Activated CD8-positive, alpha-beta memory T cell treated with anti-CD3 and anti-CD28 coated beads, Interleukin-2, amount 10 ng/mL, durations not matched to agents 7 days and 5 days (primary cell): ENCODE measurements around the gene SYK. TPM values are rescaled to one million over a fixed set of nuclear protein-coding genes. Genes with fewer than 3 reads are reported as not detected.
A peak's percentile ranks its signal among the peaks of the same experiment; 100 is the strongest.
"Not testable (repeated sequence)": the region's sequence is repeated elsewhere in the genome, so short reads cannot be mapped to it uniquely, and the experiment has no call there.

ENCODE experiments used
- ATAC-seq: fragments of 150-1000 bp; cut with Tn5 transposase; one replicate; pipeline ENCODE4 v1.10.0; 2021; ENCODE audit warnings: moderate library complexity
- CTCF ChIA-PET: fragments of 350-600 bp; sonication (Branson Sonifier 250); formaldehyde crosslinking; loops from one replicate; lab custom pipeline; 2021; ENCODE audit warnings: antibody characterized with exemption; lab: Charles Lee
- DNase-seq: peaks from one replicate; pipeline ENCODE4 v3.0.0-alpha.2; 2020
- H3K27ac Mint-ChIP-seq: one replicate; pipeline ENCODE4 v1.8.0; 2021; ENCODE audit warnings: mild to moderate bottlenecking, mixed read lengths
- H3K27me3 Mint-ChIP-seq: one replicate; pipeline ENCODE4 v1.8.0; 2021; ENCODE audit warnings: mixed read lengths
- H3K36me3 Mint-ChIP-seq: one replicate; pipeline ENCODE4 v1.8.0; 2021; ENCODE audit warnings: mild to moderate bottlenecking, mixed read lengths
- H3K4me1 Mint-ChIP-seq: one replicate; pipeline ENCODE4 v1.8.0; 2021; ENCODE audit warnings: mixed read lengths
- H3K4me3 Mint-ChIP-seq: one replicate; pipeline ENCODE4 v1.8.0; 2021; ENCODE audit warnings: mild to moderate bottlenecking, moderate library complexity, mixed read lengths
- H3K9me3 Mint-ChIP-seq: one replicate; pipeline ENCODE4 v1.8.0; 2022; ENCODE audit warnings: low read depth, mixed read lengths
- total RNA-seq, 2 experiments: library from RNA; stranded (reverse); gene quantifications; one replicate each; pipeline ENCODE4 v1.2.3, GENCODE V29; 2021

SYK gene
- total RNA-seq, 2 experiments from 2014 or later = 0.26 to 0.28 TPM

DNA sequence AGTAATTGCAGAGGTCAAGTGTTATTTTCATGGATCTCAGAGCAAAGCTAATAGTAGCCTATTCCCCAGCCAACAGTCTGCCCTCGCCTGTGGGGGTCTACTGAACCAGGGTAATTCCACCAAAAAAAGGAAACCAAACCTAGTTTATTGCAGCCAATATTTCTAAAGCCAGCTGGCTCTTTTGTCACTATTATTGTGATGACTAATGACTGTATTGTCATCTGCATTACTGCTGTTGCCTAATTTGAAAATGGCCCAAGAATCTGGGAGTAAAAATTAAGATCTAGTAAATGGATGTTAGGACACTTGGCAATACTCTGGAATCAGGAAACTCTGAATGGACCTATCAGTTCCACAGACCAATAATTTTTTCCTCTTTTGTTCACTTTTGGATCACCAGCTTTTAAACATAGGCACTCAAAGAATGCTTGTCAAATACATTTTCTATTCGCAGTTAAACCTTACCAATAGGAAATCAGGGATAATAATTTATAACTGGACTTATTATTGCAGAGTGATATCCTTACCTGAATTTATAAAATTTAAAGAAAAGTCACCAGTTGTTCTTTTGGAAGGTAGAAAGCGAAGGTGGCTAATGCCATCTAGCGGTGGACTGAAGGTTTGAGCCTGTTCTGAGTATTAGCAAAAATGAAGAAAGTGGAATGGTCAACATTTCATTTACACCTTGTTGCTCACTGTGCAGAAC is 69.2 kb downstream of the SYK start:
- ATAC-seq (no peak), DNase-seq (peak; percentile 56)
- no peaks in the 10 kb centered on the region for H3K36me3 Mint-ChIP-seq
- H3K27me3 Mint-ChIP-seq = peaks cover 32% of the 10 kb centered on the region
- CTCF ChIA-PET = interaction anchor here (1.0 kb wide), 1 partner anchor 24 kb away, joined by 3 read pairs; no protein-coding TSS in a partner anchor
- H3K27ac Mint-ChIP-seq = no peak overlapping the region
- no peaks in the 10 kb centered on the region for H3K9me3 Mint-ChIP-seq
- no peaks in the 10 kb centered on the region for H3K4me1 Mint-ChIP-seq
- H3K4me3 Mint-ChIP-seq = no peak overlapping the region

DNA sequence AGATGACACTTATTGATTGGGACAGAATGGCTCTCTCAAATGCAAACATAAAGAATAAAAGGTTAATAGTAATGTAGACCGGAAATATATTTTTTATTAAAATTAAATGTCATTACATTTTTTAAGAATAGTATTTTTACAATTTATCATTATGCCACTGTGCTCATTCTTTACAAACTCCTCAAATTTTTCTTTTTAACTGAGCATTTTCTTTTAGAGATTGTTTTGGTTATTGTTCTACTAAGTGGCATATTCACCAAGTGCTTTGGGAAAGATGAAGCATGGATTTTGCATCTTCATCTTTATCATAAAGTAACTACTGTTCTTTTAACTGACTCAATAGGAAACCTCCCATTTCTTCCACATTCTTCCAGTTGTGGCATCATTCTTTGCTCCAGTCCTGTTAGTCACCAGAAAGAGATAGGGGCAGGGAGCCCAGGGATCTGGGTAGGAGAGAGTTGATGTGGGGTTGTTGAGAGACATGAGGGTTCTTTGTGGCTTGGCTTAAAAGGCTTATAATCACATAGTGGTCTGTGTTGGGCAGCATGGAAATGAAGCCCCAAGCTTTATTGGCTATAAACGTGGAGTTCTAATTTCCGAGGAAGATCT is 69.8 kb downstream of the SYK start:
- Mint-ChIP-seq H3K4me1 (no peaks in the 10 kb centered on the region), H3K4me3 (no peak overlapping the region), H3K36me3 (no peaks in the 10 kb centered on the region), H3K27ac (no peak overlapping the region), H3K27me3 (peaks cover 32% of the 10 kb centered on the region), H3K9me3 (no peaks in the 10 kb centered on the region)
- CTCF ChIA-PET = interaction anchor here (1.0 to 1.3 kb wide), 2 partner anchors 25 to 562 kb away, joined by 3 read pairs; no protein-coding TSS in a partner anchor
- DNase-seq (peak; percentile 19), ATAC-seq (no peak)

DNA sequence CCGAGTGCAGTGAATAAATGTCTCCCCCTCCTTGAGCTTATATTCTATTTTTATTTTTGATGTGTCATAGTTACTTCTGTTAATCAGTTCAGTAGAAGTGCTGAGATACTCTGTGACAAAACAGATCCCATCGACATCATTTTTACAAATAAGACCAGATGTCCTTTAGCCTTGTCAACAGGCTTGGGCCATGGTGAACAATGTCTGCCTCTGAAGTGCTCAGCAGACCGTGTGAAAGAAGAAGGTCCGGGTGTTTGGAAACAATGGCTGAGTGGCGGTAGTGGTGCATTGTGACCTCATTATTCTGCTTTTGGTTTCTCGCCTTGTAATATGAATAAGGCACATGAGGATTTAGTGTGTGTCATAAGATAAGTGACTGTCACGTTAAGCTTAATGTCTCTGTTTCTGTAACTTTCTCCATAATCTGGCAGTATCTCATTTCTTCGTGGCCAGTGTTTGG is 71.2 kb downstream of the SYK start:
- no peak for ATAC-seq
- H3K27me3 Mint-ChIP-seq = peaks cover 34% of the 10 kb centered on the region
- no peaks in the 10 kb centered on the region for H3K36me3 Mint-ChIP-seq
- CTCF ChIA-PET = interaction anchor here (1.3 kb wide), 1 partner anchor 560 kb away, joined by 3 read pairs; no protein-coding TSS in a partner anchor
- H3K27ac Mint-ChIP-seq = no peak overlapping the region
- DNase-seq = peak; percentile 22
- H3K4me3 Mint-ChIP-seq = no peak overlapping the region
- H3K4me1 Mint-ChIP-seq = no peaks in the 10 kb centered on the region
- H3K9me3 Mint-ChIP-seq = no peaks in the 10 kb centered on the region

DNA sequence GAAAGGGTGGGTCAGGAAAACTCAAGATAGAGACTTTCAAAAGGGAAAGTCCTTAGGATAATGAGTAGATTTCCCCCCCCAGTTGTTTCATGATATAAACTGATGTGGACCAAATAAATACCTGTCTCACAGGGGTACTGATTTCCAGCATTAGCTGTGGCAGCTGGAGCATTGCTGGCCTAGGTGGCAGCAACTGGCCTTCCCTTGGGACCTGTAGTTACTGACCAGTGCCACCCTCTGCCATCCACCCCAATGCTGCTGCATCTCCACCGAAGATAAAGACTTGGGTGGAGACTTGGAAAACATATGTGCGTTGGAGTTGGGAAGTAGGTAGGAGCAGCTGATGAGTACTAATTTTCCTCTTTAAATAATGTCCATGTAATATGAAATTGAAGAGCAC is 71.8 kb downstream of the SYK start:
- H3K4me3 Mint-ChIP-seq = no peak overlapping the region
- H3K4me1 Mint-ChIP-seq = no peaks in the 10 kb centered on the region
- H3K36me3 Mint-ChIP-seq = no peaks in the 10 kb centered on the region
- no peaks in the 10 kb centered on the region for H3K9me3 Mint-ChIP-seq
- no peak for ATAC-seq
- CTCF ChIA-PET = no interaction called here
- peaks cover 36% of the 10 kb centered on the region for H3K27me3 Mint-ChIP-seq
- peak; percentile 8 for DNase-seq
- H3K27ac Mint-ChIP-seq = no peak overlapping the region

DNA sequence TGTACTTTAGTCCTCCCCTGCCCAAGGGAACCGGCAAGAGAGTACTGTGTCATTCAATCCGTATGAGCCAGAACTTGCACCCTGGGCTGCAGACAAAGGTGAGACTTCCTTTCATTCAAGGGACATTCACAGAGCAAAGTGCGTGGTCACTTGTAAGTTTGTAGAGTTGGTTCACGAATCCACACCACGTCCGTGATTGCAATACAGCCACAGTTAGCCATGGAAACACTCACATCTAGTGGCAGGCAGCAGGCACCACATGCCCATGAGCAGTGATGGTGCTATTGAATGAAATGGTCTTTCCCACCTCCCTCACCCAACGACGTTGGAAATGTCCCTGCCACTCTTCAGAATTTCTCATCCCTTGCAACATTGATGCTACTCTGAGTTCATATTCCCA is 72.6 kb downstream of the SYK start:
- Mint-ChIP-seq H3K27ac (no peak overlapping the region), H3K4me3 (no peak overlapping the region), H3K4me1 (no peaks in the 10 kb centered on the region), H3K27me3 (peaks cover 36% of the 10 kb centered on the region), H3K36me3 (no peaks in the 10 kb centered on the region), H3K9me3 (no peaks in the 10 kb centered on the region)
- DNase-seq = peak; percentile 29
- CTCF ChIA-PET = no interaction called here
- no peak for ATAC-seq

DNA sequence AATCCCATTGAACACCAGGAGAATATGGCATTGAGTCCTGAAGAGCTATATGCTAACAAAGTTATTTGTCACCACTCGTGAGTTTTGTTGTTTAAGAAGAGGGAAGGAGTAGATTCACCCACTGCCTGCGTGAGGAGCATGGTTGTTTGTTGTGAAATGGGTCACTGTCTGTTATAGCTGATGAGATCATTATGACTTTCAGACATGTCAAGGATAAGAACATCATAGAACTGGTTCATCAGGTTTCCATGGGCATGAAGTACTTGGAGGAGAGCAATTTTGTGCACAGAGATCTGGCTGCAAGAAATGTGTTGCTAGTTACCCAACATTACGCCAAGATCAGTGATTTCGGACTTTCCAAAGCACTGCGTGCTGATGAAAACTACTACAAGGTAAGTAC is 76.9 kb downstream of the SYK start:
- CTCF ChIA-PET = interaction anchor here (0.6 to 1.4 kb wide), 2 partner anchors 9 to 809 kb away, joined by 3 to 4 read pairs; no protein-coding TSS in a partner anchor
- Mint-ChIP-seq H3K27ac (no peak overlapping the region), H3K27me3 (peaks cover 13% of the 10 kb centered on the region), H3K9me3 (no peaks in the 10 kb centered on the region), H3K4me1 (no peaks in the 10 kb centered on the region), H3K36me3 (no peaks in the 10 kb centered on the region), H3K4me3 (no peak overlapping the region)
- ATAC-seq (no peak), DNase-seq (no peak)

DNA sequence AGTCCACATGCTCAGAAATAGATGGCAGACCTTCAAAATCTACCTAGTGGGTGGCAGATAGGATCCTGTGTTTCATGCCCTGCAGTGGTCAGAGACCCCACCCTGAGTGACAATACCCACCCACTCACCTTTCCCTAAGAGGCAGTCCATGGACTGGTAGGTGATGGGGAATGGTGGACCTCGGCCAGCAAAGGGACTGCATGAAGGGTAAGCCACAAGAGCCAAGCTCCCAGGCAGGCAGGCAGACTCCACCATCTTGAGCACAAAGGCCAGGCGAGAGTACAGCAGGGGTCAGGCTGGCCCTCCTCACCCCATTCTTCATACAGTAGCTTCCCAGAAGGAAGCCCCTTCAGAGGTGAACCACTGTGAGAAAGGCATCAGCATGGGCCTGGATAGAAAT is 78.4 kb downstream of the SYK start:
- no peaks in the 10 kb centered on the region for H3K36me3 Mint-ChIP-seq
- H3K27me3 Mint-ChIP-seq = peaks cover 10% of the 10 kb centered on the region
- H3K9me3 Mint-ChIP-seq = no peaks in the 10 kb centered on the region
- ATAC-seq (no peak), DNase-seq (peak; percentile 11)
- H3K27ac Mint-ChIP-seq = no peak overlapping the region
- no peaks in the 10 kb centered on the region for H3K4me1 Mint-ChIP-seq
- CTCF ChIA-PET = no interaction called here
- no peak overlapping the region for H3K4me3 Mint-ChIP-seq

DNA sequence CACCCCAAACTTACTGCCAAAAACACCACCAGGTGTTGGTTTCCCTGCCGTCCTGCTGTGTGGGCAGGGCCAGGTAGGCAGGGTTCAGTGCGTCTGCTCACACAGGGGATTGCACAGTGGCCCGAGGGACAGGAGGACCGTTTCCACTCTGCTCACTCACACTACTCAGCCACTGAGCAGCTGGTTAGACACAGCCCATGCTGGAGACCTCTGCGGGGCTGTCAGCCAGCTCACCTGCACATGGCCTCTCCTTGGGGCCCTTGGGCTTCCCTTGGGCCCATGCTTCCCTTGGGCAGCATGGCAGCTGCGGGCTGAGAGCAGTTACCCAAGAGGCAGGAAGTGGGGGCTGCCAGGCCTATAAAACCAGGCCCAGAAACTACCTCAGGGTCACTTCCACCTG is 79.0 kb downstream of the SYK start:
- Mint-ChIP-seq H3K4me3 (no peak overlapping the region), H3K4me1 (no peaks in the 10 kb centered on the region), H3K27ac (no peak overlapping the region), H3K27me3 (peaks cover 10% of the 10 kb centered on the region), H3K9me3 (peaks cover 2% of the 10 kb centered on the region), H3K36me3 (no peaks in the 10 kb centered on the region)
- CTCF ChIA-PET = no interaction called here
- ATAC-seq = no peak
- peak; percentile 28 for DNase-seq

DNA sequence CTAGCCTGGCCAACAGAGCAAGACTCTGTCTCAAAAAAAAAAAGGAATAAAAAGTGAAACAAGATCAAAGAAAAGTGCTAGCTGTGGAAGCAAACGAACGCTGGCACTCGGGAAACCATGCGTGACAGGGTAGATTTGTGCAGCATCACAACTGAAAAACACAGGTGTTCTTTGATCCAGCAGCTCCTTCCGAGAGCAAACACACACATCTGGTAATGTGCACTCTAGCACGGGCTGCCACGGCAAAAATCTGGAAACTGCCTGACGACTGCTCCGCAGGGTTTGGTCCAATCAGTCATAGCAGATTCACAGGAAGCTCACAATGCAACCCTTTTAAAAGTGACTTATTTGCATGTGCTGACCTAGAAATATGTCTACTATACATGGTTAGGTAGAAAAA is 80.0 kb downstream of the SYK start:
- Mint-ChIP-seq H3K4me3 (no peak overlapping the region), H3K27ac (no peak overlapping the region), H3K36me3 (no peaks in the 10 kb centered on the region), H3K27me3 (peaks cover 10% of the 10 kb centered on the region), H3K9me3 (peaks cover 2% of the 10 kb centered on the region), H3K4me1 (no peaks in the 10 kb centered on the region)
- no peak for ATAC-seq
- no peak for DNase-seq
- CTCF ChIA-PET = no interaction called here

DNA sequence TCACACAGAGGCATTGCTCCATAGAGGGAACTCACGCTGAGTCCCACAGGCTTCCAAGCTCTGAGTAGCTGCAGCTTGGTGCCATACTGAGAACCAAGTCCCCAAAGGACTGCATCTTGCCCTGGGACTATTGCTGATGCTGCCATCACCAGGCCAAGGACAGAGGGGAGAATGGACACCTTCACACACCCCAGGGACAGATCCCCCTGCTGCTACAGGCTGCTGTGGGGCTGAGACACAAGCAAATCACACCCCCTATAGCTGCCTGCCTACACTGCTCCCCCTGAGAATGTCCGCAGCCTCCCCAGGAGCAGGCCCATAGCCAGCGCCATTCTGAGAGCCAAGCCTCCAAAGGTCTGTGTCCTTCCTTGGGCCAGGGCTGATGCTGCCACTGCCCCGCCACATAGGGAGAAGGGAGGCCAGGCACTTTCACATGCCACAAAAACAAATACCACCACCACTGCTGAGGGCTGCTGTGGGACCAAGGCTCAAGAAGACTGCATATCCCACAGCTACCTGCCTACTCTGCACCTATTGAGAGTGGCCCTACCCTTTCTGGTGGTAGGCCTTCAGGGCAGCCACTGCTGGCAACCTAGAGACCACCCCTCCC is 81.5 kb downstream of the SYK start:
- no peaks in the 10 kb centered on the region for H3K4me1 Mint-ChIP-seq
- peaks cover 2% of the 10 kb centered on the region for H3K9me3 Mint-ChIP-seq
- no peak for ATAC-seq
- no peak for DNase-seq
- CTCF ChIA-PET = no interaction called here
- no peak overlapping the region for H3K4me3 Mint-ChIP-seq
- H3K27me3 Mint-ChIP-seq = peaks cover 6% of the 10 kb centered on the region
- H3K27ac Mint-ChIP-seq = no peak overlapping the region
- no peaks in the 10 kb centered on the region for H3K36me3 Mint-ChIP-seq

DNA sequence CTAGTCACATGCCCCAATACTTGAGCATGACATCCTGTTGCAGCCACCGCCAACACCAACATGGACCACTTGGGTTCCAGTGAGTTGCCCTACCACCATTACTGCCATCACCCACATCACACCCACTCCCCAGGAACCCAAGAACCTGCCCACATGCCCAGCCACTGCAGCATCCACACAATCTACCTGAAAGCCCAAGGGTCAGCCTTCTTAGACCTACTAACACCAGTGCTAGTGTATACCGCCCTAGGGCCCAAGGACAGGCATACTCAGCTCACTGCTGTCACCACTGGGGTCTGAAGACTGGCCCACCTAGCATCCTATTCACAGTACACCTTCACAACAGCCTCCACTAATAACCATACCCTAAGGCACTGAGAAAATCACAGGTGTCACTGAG is 82.0 kb downstream of the SYK start:
- H3K4me3 Mint-ChIP-seq = no peak overlapping the region
- ATAC-seq (no peak), DNase-seq (peak; percentile 22)
- H3K4me1 Mint-ChIP-seq = no peaks in the 10 kb centered on the region
- CTCF ChIA-PET = no interaction called here
- no peak overlapping the region for H3K27ac Mint-ChIP-seq
- peaks cover 2% of the 10 kb centered on the region for H3K9me3 Mint-ChIP-seq
- peaks cover under 1% of the 10 kb centered on the region for H3K27me3 Mint-ChIP-seq
- H3K36me3 Mint-ChIP-seq = no peaks in the 10 kb centered on the region

DNA sequence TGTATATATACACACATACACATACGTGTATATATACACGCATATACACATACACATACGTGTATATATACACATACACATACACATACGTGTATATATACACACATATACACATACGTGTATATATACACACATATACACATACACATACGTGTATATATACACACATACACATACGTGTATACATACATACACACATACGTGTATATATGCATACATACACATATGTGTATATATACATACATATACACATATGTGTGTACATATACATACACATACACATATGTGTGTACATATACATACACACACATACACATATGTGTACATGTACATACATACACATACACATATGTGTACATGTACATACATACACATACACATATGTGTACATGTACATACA is 82.6 kb downstream of the SYK start:
- no peaks in the 10 kb centered on the region for H3K36me3 Mint-ChIP-seq
- CTCF ChIA-PET = no interaction called here
- peaks cover 2% of the 10 kb centered on the region for H3K9me3 Mint-ChIP-seq
- H3K4me1 Mint-ChIP-seq = no peaks in the 10 kb centered on the region
- H3K27me3 Mint-ChIP-seq = no peaks in the 10 kb centered on the region
- no peak for DNase-seq
- no peak for ATAC-seq
- no peak overlapping the region for H3K4me3 Mint-ChIP-seq
- H3K27ac Mint-ChIP-seq = no peak overlapping the region

DNA sequence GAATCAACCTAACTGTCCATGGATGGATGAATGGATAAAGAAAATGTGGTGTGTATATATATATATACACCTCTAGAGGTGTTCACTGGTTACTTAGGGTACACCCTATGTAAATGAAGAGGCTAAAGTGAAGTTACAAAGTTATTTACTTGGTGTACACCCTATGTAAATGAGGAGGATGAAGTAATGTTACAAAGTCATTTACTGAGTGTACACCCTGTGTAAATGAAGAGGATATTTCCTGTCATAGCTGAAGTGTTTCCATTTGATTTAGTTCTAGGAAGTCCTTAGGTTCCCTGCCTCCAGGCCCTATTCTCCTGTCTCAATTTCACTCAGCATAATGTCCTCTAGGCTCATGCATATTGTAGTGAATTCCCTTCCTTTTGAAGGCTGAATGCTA is 85.2 kb downstream of the SYK start:
- not testable (repeated sequence) for H3K9me3 Mint-ChIP-seq, DNase-seq

DNA sequence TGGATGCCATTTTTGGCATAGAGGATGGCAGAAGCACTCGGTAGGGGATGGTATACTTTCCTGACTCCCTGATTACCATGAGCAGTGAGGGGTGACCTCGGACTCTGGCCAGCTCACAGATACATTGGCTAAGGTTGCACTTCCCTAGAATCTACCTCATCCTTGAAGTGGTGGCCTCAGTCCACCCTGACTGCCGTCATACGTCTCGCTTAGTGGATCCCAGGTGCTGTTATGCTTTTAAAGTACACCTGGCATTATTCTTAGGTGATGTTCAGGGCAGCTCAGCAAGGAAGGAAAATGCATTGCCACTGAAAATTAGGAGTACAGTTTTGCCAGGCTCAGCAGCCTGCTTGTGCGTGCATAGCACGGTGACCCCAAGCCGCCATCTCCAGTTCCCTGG is 87.3 kb downstream of the SYK start:
- CTCF ChIA-PET = no interaction called here
- H3K36me3 Mint-ChIP-seq = no peaks in the 10 kb centered on the region
- ATAC-seq (no peak), DNase-seq (peak; percentile 21)
- peaks cover 20% of the 10 kb centered on the region for H3K27me3 Mint-ChIP-seq
- H3K4me3 Mint-ChIP-seq = no peak overlapping the region
- no peaks in the 10 kb centered on the region for H3K4me1 Mint-ChIP-seq
- no peak overlapping the region for H3K27ac Mint-ChIP-seq
- H3K9me3 Mint-ChIP-seq = peaks cover 2% of the 10 kb centered on the region

More for the DNA sequence above, 85.2 kb downstream of the SYK start:
- H3K4me3 Mint-ChIP-seq, ATAC-seq, CTCF ChIA-PET, H3K4me1 Mint-ChIP-seq, H3K27ac Mint-ChIP-seq, H3K36me3 Mint-ChIP-seq, H3K27me3 Mint-ChIP-seq: not testable (repeated sequence)
